HG03354 (cell line): ENCODE data around the gene CDH11.

Experiments used
- ATAC-seq: cut with Tn5 transposase; IDR thresholded peaks from one replicate; pipeline ENCODE4 v1.9.1; 2021; ENCODE audit warnings: mild to moderate bottlenecking; ENCODE audit not compliant: unreplicated experiment, poor library complexity, severe bottlenecking

CDH11 gene

DNA sequence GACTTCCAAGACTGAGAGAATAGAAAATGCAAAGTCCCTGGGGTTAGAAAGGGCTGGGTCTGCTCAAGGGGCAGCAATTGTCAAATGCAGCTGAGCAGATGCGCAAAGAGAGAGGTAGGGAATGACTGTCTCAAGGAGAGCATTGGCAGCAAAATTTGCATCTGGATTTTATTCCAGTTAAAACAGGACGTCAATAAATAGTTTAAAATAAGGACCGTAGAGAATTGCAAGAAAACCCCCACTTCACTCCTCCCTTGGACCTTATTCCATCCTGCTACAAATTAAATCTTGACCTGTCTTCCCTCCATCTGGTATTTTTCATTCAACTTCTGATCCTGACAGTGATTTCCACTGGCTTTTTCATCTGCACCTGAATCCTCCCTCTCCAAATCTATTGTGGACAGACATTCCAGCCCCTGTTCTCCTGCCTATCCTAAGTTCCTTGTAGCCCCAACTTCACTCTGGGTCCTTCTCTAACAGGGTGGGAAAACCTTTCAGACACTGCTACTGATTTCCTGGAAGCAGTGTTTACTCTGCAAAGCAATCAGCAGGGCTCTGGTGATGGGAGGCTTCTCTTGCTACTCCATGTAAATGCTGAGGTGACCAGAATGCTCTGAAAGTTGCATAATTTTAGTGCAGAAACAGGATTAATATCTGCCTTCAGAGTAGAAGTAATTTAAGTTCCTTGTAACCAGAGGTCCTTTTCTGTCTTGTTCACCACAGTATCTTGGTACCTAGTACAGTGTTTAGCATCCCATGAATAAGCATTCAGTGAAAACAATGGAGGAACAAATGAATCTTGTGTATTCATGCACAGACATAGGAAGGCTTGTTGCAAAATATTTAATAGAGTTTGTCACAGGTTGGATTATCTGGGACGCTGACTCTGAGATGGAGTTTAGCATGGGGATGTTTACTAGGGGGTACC lies 79.2 kb downstream of the CDH11 start:
- ATAC-seq, result no peak

DNA sequence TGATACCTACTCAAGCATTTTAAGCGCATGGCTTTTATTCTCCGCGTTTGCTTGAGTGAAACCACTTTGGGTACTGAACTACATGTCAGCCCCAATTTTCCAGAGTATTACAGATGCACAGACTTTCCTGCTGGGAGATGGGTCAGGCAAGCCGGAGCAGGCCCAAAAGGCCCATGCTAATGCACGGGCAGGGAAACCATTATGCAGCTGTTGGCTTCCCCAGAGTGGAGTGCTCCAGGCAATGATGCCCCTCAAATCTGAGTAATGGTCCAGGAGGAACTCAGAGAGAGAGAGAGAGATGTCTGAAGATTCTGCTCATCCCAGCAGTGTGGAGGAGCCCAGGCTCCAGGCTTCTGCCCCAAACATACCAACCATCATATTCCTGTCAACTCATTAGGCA lies 80.2 kb downstream of the CDH11 start:
- no peak for ATAC-seq

DNA sequence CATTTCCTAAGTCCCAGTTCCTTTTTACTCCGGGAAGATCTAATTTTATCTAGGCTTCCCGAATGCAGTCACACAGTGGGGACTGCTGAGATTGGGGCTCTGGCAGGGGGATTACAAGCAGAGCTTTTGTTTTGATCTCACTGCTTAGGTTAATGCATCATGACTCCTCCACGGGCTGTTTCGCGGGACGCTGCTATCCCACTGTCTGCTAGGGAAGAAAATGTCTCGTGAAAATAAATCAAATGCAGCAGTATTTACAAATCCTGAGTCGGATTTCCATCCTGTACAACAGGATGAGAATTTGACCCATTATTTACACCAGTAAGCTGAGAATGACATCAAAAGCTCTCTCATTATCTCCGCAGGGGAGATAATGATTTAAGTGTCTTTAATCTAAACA lies 83.8 kb downstream of the CDH11 start:
- no peak for ATAC-seq

DNA sequence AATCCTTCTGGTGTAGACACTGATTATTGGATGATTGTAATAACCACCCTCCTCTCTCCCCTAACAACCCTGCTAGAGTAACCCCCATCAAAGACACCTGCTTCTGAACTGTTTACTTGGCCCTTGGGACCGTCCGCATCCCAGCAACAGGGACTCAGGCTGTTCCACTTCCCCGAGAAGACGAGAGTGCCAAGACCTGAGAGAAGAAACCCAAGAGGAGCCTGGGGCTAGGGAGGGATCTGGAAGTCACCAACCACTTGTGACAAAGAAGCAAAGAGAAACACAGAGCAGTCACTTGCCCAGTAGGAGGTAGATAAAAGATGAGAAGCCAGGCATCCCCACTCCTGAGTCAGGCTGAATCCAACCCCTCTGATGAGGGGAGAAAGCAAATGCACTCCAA lies 84.3 kb downstream of the CDH11 start:
- ATAC-seq, result no peak

DNA sequence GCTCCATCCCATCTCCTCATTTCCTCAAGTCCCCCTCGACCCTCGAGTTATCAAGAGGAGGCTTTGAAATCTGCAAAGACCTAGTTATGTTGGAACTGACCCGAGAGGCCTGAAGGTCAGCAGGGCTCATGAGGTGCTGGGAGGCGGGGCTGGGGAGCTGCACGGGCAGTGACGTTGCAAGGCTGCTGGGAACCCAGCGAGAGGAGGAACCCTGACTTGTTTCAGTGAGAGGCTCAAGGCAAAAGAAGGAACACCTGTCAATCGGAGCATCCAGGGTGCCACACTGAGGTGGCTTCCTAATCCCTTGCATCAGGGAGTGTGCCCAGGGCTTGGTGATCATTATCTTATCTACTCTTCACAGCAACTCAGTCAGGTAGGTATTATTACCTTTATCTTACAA lies 86.9 kb downstream of the CDH11 start:
- ATAC-seq, result no peak

DNA sequence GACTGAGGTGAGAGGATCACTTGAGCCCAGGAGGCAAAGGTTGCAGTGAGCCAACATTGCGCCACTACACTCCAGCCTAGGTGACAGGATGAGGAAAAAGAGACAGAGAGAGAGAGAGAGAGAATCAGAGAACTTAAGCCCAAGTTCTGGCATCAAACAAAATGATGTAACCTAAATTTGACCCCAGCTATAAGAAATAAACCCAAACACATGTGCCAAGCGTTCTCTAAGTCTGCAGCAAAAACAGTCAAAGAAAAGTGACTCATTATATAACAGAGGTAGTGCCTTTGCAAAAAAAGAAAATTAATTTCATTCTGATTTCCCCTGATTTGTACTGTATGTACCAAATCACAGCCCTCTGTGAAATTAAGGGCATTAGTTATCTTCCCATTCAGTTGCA lies 89.5 kb downstream of the CDH11 start:
- no peak for ATAC-seq

DNA sequence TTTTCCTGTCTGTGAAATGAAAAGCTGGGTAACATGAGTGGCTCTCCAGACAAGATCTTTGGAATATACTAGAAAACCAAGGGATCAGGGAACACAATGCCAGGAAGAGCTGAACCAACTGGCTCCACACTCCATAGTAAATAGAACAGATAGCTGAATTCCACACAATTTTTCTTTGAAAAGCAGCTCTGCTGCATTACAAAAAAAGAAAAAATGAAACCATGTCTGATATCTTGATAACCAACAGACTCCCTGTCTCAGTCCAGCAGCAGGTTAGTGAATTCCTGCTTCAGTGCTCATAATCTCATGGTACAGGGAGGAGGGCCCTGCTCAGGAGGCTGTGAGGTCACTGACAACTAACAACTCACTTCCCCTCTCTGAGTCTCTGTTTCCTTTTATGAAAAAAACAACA lies 97.1 kb downstream of the CDH11 start:
- no peak for ATAC-seq

DNA sequence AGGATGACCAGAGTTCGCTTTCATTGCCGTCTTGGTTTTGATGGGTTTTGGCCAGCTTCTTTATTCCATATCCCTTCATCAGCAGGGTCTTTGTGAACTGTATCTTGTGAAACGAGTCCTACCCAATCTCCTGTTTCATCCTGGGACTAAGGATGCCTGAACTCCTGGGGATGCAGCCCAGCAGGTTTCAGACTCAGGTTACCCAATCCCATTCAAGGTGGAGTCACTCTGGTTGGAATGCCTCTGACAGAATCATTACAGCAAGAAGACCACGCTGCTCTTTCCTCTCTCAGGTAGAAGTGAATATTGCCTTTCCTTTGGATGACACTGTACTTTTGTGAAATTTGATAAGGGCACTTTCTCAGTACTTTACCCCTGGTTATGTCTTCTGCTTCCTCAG lies 98.1 kb downstream of the CDH11 start:
- ATAC-seq, result no peak

DNA sequence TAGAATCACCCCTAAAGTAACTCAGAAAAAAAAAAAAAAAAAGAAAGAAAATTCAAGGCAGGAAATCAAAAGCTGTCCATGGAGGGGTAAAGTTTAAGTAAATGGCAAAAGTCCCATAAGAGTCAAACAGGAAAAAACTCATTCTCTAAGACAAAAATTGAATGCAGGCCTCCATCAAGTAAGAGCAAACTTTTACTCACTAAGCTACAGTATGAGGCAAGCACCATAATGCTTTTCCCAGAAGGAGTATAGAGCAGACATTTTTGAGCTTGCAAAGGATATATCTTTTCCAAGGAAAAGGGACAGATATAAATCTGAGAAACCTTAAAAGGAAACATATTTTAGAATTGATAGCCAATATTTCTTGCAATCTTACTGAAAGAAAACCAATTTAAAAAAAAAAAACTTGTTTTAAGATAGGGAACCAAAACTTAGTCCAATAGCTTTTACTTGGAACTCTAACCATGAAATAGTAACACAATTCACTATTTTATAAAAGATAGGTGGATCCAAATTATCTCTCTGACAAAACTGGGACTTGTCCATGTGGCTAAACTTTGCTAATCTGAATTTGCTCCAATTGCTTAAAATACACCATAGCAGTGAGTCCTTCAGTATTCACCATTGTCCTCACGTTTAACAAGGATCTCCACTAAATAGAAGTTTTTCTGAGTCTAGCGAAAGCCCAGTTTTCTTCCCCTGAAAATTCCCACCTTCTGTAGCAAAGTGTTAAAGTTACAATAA lies 99.8 kb downstream of the CDH11 start:
- ATAC-seq, result no peak

DNA sequence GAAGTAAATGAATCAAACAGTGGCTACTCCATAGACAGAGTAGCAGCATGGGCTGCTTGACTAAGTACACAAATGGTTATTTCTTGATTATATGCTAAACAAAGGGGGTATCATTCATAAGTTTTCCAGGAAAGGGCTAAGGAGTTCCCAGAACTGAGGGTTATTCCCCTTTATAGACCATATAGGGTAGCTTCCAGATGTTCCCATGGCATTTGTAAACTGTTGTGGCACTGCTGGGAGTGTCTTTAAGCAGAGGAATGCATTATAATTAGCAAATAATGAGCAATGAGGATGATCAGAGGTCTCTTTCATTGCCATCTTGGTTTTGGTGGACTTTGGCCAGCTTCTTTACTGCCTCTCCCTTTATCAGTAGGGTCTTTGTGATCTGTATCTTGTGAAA lies 105.1 kb downstream of the CDH11 start:
- no peak for ATAC-seq

DNA sequence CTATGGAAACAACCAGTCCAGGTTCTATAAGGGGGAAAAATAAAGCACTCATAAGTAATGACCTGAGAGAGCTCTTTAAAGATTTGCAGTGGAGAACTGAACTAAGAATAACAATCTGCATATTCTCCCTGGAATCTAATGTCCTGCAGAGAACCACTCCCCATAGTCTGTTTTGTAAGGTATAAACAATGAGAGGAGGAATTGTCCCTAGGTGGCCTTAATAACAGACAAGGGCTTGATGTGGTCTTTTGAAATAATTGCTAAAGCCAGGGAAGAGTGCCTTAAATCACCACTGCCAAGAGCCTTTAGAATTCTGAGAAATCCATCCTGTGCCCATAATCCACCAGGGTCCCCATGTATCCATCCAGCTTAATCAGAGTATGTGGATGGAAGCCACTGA lies 106.3 kb downstream of the CDH11 start:
- ATAC-seq, result no peak

DNA sequence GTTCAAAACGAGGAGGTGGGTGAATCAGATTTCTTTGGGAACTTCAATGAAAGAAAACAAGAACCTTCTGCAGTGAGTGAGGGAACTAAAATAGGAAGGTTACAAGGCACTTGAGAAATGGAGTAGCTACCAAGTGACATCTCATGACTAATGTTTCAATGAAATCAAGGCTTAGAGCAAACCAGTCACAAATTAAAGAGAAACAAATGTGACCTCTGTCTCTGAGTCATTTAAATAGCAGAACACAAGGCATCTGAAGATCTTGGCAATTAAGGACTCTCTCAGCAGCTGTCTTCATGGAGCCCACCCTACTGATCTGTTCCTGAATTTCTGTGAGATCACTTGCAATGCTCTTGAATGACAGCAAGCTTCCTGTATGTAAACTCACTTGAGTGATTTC lies 109.5 kb downstream of the CDH11 start:
- no peak for ATAC-seq

DNA sequence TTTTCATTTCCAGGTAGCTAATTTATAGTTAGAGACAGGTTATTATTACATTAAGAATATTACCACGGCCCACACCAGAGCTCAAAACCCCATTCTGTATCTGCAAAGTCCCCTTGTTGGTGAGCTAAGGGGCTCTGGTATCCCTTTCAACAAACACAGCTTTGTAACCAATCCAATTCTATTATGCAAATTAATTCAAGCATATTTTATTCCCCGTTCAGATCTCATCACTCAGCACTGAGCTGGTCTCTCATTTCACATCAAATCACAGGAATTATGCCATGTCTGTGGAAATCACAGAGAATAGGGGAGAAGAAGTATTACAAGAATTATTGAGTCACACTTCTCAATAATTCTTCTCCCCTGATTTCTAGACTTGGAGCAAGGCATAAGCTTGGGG lies 111.7 kb downstream of the CDH11 start:
- ATAC-seq, result no peak

DNA sequence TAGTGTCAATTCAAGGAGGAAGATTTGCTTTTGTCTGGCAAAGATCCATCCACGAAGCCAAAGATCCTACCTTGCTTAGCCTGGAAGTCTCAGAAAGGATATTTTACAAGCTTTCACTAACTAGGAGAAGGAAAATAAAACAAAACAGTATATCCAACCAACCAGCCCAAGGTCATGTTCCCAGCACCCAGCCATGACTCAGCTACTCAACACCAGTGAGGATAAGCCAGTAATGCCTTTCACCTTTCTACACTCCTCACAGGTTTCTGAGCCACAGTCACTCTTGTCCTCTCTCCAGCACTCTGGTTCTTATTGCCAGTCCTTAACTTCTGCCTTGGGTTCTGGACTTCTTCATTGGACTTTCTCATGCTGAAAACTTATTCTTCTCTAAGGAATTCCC lies 116.2 kb downstream of the CDH11 start:
- no peak for ATAC-seq

DNA sequence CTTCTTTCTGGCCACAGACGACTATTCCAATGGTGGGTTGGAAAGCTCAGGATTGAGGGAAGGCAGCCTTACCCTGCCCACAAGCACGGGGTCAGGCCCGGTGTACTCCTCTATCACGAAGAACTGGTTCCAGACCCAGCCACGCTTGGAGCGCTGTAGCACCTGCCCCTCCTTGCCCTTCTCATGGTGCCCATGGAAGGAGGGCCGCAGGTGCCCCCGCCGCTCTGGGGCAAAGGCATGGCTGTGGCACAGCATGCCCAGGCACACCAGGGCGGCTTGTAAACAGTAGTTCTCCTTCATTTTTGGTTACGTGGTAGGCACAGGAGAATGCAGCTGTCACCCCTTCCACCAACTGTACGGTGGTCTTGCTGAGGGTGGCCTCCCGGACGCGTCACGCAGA lies 117.3 kb downstream of the CDH11 start:
- no peak for ATAC-seq

DNA sequence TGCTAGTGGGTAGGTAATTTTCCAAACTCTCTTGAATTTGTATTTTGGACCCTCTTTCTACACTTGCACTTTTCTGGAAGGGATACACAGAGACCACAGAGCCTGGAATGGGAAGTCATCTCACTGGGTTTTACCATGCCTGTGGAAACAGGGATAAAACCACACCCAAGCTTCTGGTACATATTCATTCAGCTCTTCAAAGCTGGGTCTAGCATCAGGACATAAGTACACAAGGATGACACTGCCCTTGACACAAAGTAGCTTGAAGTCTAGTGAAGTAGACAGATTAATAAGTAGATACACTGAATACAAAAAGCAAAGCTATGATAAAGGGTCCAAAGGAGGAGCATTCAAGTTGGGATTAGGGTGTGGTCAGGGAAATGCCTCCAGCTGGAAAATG lies 118.2 kb downstream of the CDH11 start:
- ATAC-seq, result no peak

DNA sequence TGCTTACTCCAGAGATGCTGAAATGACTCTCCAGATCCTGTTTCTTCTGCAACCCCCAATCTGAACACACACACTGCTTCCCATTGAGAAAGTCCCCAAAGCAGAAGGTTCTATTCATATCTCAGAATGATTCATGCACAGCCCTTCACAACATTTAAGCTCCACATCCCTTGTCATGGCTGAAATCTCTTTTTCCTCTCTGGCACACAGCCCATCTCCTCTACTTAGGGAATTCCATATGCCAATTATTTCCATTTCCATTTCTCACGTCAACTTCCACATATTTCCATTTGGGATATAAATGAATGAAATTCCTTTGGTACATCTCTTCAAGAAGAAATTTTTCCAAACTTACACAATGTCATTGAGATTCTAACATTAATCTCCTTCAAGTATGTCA lies 119.6 kb downstream of the CDH11 start:
- no peak for ATAC-seq

DNA sequence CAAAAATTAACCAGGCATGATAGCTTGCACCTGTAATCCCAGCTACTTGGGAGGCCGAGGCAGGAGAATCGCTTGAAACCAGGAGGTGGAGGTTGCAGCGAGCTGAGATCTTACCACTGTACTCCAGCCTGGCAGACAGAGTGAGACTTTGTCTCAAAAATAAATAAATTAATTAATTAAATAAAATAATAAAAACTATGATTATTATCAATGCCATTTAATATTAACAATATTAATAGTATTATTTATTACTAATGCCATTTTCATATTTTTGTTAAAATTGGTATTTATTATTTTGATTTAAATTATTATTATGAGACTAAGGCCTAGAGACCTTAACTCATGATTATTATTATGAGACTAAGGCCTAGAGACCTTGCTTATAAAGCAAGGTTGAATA lies 121.2 kb downstream of the CDH11 start:
- no peak for ATAC-seq

DNA sequence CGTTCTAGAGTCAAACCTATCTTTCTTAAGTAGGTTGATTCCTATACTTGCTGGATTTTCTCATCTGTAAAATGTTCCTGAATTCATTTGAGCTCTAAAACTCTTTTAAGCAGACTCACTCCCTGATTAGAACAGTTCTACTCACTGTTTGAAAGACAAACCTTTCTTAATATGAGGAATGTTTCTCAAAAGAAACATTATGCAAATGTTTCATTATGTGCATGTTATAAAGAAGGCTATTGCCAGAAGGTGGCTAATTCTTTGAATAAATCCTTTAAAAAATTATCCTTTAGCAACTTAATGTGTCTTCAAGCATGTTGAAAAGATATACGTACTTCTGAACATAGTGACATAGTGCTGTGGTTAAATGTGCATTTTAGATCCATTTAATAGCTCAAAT lies 124.1 kb downstream of the CDH11 start:
- ATAC-seq, result no peak

DNA sequence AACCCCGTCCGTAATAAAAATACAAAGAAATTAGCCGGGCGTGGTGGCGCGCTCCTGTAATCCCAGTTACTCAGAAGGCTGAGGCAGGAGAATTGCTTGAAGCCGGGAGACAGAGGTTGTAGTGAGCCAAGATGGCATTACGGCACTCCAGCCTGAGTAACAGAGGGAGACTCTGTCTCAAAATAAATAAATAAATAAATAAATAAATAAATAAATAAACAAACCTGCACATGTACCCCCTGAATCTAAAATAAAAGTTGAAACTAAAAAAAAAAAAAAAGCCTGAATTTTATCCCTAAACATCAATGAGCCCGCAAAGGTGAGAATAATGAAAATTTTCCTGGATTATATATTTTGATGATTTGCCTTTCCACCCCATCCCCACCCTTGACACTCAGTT lies 124.7 kb downstream of the CDH11 start:
- no peak for ATAC-seq

DNA sequence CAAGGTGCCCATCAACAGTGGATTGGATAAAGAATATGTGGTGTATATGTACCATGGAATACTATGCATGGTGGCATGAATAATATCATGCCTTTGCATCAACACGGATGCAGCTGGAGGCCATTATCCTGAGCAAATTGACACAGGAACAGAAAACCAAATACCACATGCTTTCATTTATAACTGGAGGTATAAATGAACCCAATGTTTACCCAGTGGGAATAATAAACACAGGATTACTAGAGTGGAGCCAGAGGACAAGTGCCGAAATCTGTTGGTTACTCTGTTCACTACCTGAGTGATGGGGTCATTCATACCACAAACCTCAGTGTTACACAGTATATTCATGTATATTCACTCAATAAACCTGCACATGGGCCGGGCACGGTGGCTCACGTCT lies 125.2 kb downstream of the CDH11 start:
- ATAC-seq, result no peak
